Stimulated activated naive CD4-positive, alpha-beta T cell (primary cell): ENCODE measurements around the gene SNX18.

Experiments
- DNase-seq, 6 experiments: peaks; one replicate each; lab custom pipeline; 2025; lab: John Stamatoyannopoulos, UW

Gene SNX18

GRCh38 chr5:54580997-54581811 is 63.6 kb downstream of the SNX18 start:
- DNase-seq = no peak

GRCh38 chr5:54581831-54582548 is 64.4 kb downstream of the SNX18 start:
- DNase-seq = no peak

GRCh38 chr5:54586336-54586735 is 68.8 kb downstream of the SNX18 start:
- DNase-seq = no peak

- no peak for DNase-seq
Measured at GRCh38 chr5:54589786-54590185, 72.2 kb downstream of the SNX18 start.

- no peak for DNase-seq
Measured at GRCh38 chr5:54590824-54591223, 73.3 kb downstream of the SNX18 start.

- DNase-seq = no peak
Measured at GRCh38 chr5:54593779-54594178, 76.2 kb downstream of the SNX18 start.

GRCh38 chr5:54594181-54594580 is 76.6 kb downstream of the SNX18 start:
- DNase-seq = no peak

GRCh38 chr5:54595721-54596120 is 78.2 kb downstream of the SNX18 start:
- no peak for DNase-seq
